GM12801 (cell line): ENCODE data around the gene TMEM269.

Experiments
- TF ChIP-seq, protein P1 (sequence below): IDR thresholded peaks from one replicate; pipeline ENCODE4 v1.5.1; 2011; ENCODE audit warnings: control low read depth; ENCODE audit not compliant: insufficient read length; ENCODE audit errors: extremely low read depth

The TMEM269 gene, protein sequence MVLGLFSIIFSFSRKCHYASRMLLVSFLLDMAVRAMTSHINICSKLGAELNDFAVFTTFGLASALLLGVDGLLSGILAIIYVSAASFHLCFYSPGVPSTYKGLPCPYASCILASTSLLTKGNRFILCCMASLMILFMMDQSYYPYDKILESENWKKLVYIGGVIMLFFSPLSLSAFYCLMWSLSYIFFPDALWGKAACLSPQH

DNA sequence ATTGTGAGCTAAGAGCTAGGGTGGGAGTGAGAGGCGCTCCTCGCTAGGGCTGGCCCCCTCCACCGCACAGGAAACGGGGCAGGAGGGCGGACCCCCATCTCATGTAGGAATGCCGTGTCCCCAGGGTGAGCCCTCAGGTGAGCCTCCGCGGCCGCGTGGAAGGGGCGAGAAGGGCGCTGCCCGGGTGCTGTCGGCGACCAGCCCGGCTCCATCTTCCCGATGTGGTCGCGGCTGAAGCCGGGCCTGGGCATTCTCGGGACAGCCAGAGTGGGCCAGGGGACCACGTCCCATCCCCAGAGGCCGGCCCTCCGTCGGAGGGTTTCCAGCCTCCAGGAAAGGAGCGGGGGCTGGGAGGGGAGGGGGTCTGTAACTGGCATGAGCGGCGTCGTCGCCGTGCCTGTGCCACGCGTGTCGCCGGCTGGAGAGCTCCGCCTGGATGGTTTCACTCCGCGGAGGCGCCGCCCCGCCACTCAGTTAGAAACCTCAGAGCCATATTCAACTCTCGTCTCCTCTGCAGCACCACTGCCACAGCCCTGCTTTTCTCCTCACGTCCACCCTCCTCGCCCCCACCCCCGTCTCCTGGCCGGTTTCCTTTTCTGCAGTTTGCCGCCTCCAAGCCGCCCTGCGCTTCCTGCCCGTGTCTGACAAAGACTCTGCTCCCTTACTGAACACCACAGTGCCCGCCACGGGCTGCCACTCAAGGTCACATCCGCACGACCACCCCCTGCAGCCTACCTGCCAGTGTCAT is at the start of gene TMEM269:
Gene TMEM269, plus strand, starts transcription at position 46 of the 748 bp plus-strand sequence. CDS start 4,903 bp downstream, outside the sequence.
- TF ChIP-seq, protein P1, sequence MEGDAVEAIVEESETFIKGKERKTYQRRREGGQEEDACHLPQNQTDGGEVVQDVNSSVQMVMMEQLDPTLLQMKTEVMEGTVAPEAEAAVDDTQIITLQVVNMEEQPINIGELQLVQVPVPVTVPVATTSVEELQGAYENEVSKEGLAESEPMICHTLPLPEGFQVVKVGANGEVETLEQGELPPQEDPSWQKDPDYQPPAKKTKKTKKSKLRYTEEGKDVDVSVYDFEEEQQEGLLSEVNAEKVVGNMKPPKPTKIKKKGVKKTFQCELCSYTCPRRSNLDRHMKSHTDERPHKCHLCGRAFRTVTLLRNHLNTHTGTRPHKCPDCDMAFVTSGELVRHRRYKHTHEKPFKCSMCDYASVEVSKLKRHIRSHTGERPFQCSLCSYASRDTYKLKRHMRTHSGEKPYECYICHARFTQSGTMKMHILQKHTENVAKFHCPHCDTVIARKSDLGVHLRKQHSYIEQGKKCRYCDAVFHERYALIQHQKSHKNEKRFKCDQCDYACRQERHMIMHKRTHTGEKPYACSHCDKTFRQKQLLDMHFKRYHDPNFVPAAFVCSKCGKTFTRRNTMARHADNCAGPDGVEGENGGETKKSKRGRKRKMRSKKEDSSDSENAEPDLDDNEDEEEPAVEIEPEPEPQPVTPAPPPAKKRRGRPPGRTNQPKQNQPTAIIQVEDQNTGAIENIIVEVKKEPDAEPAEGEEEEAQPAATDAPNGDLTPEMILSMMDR, result no peak

DNA sequence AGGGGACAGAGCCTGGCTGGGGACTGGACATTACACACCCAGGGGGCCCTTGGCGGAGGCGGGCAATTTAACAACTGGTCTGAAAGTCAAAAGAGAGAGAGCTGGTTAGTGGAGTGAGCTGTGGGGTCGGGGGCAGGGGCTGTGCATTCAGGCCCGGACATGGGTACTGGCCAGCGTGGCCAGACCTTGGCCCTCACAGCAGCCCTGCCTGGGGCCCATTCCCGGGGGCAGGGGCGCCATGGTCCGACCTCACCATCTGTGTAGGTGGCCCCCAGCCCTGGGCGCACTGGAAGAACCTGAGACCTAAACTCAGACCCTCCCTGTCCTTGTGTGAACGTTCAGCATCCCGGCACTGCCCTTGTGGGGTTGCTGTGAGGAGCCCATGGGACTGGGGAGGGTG is 49.7 kb upstream of the TMEM269 start:
- TF ChIP-seq, protein P1, result no peak

DNA sequence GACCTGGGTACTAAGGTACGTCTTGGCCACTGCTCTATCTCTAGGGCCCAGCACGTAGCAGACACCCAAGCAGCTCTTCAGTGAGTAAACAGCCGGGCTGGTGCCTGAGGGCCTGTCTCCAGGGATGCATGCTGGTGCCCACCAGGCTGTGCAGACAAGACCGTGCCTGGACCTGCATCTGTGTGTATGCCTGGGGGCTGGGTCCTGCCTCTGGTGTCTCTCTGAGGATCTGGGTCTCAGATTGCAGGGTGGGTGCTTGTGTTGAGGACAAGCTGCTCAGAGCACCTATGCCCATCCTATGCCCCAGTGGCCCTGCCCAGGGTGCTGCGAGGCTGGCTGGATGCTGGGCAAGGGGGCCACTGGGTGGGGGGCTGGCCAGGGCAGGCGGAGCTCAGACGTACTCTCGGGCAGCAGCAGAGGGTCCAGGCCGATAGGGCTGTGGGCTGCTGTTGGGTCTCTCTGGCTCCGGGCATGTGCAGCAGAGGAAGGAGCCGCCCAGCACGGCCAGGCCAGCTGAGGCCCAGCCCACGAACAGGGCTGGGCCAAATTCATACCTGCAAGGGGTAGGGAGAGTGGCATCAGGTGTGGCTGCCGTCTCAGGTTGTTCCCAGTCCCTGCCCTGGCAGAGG is 49.2 kb upstream of the TMEM269 start:
- TF ChIP-seq, protein P1, result no peak

DNA sequence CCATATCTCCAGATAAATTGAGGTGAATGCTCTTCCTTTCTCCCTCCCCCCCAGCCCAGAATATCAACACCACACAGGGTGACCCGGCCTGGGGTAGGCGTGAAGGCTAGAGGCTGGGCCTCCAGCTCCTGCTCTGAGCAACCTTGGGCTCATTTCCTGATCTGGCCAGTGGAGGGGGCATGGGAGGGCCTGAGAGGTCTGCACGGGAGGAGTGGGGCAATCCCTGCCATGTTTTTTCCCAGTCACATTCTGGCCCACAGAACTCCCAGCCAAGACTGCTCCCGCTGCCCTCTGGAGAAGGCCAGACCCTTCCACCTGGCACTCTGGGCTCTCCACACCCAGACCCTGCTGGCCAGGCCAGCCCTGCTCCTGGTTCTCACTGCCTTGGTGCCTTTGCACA is 48.6 kb upstream of the TMEM269 start:
- TF ChIP-seq, protein P1, result no peak

DNA sequence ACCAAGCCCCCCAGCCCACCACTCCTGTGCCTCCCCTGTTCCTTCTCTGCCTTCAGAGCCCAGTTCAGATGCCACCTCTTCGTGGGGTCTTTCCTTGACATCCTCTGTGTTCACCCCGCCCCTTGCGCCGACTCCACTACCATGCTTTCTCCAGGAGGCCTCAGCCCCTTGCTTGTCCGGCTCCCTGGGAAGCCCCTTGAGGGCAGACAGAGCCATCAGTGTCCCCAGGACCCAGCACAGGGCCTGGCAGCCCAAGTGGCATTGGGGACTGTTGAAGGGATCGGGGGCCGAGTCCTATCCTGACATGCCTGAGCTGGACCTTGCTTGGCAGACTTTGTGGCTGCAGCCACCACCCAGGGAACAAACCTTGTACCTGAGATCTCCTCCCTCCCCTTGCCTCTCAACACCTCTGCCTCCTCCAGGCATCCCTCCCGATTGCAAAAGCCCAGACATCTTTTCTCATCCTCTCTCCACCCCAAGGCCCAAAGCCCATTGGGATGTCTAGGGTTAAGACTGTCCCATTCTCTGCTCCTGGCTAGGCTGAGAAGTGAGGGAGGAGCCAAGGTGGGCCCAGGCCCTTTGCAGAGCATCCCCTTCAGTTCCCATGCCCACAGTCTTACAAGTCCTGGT is 48.1 kb upstream of the TMEM269 start:
- TF ChIP-seq, protein P1, result no peak

DNA sequence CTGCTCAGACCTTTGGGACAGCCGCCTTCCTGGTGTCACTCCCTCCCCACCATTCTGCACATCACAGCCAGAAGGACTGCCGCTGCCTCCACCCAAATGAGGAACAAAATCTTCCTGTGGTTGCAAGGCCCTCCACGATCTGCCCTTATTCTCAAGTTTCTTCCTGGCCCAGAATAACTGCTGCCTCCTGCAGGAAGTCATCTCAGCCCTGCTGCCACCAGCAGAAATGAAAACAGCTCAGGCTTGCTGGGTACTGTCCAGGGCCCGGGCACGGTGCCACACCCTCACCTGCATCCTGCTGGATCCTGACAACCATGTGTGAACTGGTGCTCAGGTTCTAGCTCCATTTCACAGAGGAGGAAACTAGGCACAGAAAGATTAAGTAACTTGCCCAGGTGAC is 47.5 kb upstream of the TMEM269 start:
- TF ChIP-seq, protein P1, result no peak
